ENCODE results near the gene RIMS4.

DNA sequence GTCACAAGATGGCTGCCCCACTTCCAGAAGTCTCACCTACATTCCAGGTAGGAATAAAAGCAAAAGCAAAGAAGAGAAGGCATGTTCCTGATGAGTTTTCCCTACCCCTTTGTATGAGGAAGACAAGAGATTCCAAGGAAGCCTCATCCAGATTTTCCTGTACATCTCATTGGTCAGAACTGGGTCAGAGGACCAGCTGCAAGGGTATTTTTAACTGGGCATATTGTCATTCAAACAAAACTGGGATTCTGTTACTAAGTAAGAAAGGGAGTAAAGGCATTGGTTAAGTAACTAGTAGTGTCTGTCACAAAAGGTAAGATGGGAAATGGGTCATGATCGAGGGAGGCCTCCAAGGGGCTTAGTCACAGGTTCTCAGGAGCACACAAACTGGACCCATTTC is 28.2 kb upstream of the RIMS4 start:
- no peak for TF ChIP-seq POLR2A (IDR thresholded peaks at IDR 0.05; ENCODE audit: low read length)
- no peak for TF ChIP-seq GATA1 (IDR thresholded peaks at IDR 0.05; ENCODE audit: low read depth, low read length)
